Brain microvascular endothelial cell (primary cell): ENCODE results near the gene CLCN2.

Experiments
- DNase-seq: peaks from one replicate; pipeline ENCODE4 v3.0.0-alpha.2; 2020
- H3K27ac ChIP-seq: fragments of 250-450 bp; sonication (Bioruptor Pico); 2 replicates; pipeline ENCODE4 v1.5.1; 2020; ENCODE audit warnings: mild to moderate bottlenecking, moderate library complexity
- H3K27me3 ChIP-seq: fragments of 250-450 bp; sonication (Bioruptor Pico); replicated peaks from 2 replicates; pipeline ENCODE4 v1.5.1; 2020; ENCODE audit warnings: mild to moderate bottlenecking
- H3K36me3 ChIP-seq: fragments of 250-450 bp; sonication (Bioruptor Pico); replicated peaks from 2 replicates; pipeline ENCODE4 v1.5.1; 2020; ENCODE audit warnings: mild to moderate bottlenecking
- H3K4me3 ChIP-seq: 2 replicates; pipeline ENCODE4 v1.5.1; 2011; ENCODE audit warnings: low read depth, mild to moderate bottlenecking, control low read depth, low read length, moderate library complexity
- CTCF ChIP-seq: IDR thresholded peaks from 2 replicates; pipeline ENCODE4 v1.5.1; 2011; ENCODE audit warnings: low read depth, mild to moderate bottlenecking, moderate library complexity, low read length, control low read depth, inconsistent platforms; ENCODE audit errors: missing control alignments
- in situ Hi-C: cut with HindIII; loops from 2 replicates; pipeline ENCODE4 v1.10.0; 2017; ENCODE audit warnings: low sequenced_read_pairs, low pct_ligation_motif_present

The CLCN2 gene

DNA sequence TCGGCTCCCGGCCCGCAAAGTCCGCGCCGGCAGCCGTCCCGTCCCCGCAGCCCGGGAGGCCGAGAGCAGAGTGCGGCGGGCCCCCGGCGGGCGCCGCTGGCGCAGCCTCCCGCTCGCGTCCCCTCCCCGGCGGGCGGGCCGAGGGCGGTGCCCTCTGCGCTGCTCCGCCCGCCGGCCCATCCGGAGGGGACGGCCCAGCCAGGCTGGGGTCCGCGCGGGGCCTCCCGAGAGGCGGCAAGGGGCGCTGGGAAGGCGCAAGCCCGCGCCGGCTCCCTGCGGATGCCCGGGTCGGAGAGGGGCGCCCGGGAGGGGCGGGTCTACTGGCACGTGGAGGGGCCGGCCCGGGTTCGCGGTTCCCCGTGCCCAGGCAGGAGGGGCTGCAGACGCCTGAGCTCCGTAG is at the start of gene CLCN2, which contains the start of gene POLR2H:
Gene CLCN2 (minus strand): TSS at position 74 of the 400 bp plus-strand sequence. CDS start 126 bp downstream, outside the sequence.
Gene POLR2H (plus strand): TSS at position 179 of the 400 bp plus-strand sequence. CDS start 1,783 bp downstream, outside the sequence.
- DNase-seq, result no peak
- Histone ChIP-seq H3K4me3 (peak within 1 kb of the TSS; percentile 82), H3K27ac (peak within 1 kb of the TSS; percentile 98), H3K27me3 (no peaks in the 10 kb centered on the region), H3K36me3 (peaks cover 4% of the 10 kb centered on the region)
- no peak for TF ChIP-seq CTCF
- in situ Hi-C loops, result loop anchor here (25.0 kb wide), 1 partner anchor 176 kb away; no protein-coding TSS in a partner anchor

DNA sequence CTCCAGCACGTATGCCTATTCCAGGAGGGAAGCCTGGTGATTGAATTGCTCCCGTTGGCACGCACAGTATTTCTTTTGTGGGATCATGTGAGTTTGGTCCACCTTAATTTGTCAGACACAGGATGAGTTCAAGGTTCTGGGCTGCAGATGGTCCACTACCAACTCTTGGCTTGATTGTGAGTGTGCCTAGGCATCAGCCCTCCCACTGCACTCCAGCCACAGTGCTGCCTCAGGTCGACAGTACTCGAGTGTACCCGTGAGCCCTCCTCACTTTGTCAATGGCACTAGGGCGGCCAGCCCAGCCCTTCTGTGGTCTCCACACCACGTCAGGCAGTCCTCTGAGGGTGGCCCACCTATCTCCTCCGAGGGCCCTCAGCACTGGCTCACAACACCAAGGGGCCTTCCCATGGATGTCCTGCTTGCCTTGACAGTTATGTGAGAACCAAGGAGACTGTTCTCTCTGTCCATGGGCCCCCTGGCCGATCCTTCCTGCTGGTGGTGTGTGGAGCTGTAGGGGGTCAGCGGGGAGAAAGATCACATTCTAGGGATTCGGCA is 48.6 kb upstream of the CLCN2 start:
- in situ Hi-C loops, result no loop called here
- TF ChIP-seq CTCF, result no peak
- DNase-seq, result no peak

DNA sequence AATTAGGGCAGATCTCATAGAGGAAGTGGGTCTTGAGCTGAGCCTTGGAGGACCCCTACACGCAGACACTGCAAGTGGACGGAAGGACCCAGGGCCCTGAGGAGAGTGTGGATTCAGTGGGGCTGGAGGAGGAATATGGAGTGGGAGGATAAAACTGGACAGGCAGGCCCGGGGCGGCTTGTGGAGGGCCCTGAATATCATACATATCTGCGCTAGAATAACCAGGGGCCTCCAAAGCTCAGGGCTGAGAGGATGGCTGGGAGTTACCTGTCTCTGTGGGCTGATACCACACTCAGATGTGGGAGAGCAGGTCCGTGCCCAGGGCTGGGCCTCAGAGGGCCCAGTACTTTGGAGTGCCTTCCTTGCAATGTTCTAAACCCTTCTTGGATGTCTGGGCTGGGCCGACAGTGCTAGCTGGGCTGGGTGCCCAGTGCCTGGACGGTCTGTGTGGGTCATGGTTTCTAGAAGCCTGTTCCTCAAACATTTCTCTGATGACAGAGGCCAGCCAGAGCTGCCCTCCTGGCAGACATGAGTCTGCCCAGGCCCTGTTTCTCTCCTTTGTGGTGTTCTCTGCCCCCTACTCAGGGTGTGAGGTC is 48.0 kb upstream of the CLCN2 start:
- in situ Hi-C loops, result no loop called here
- no peak for DNase-seq
- TF ChIP-seq CTCF, result no peak

More for the DNA sequence above, 48.6 kb upstream of the CLCN2 start:
- H3K36me3 ChIP-seq, result no peaks in the 10 kb centered on the region
- no peak overlapping the region for H3K4me3 ChIP-seq
- no peaks in the 10 kb centered on the region for H3K27me3 ChIP-seq
- H3K27ac ChIP-seq, result no peak overlapping the region

DNA sequence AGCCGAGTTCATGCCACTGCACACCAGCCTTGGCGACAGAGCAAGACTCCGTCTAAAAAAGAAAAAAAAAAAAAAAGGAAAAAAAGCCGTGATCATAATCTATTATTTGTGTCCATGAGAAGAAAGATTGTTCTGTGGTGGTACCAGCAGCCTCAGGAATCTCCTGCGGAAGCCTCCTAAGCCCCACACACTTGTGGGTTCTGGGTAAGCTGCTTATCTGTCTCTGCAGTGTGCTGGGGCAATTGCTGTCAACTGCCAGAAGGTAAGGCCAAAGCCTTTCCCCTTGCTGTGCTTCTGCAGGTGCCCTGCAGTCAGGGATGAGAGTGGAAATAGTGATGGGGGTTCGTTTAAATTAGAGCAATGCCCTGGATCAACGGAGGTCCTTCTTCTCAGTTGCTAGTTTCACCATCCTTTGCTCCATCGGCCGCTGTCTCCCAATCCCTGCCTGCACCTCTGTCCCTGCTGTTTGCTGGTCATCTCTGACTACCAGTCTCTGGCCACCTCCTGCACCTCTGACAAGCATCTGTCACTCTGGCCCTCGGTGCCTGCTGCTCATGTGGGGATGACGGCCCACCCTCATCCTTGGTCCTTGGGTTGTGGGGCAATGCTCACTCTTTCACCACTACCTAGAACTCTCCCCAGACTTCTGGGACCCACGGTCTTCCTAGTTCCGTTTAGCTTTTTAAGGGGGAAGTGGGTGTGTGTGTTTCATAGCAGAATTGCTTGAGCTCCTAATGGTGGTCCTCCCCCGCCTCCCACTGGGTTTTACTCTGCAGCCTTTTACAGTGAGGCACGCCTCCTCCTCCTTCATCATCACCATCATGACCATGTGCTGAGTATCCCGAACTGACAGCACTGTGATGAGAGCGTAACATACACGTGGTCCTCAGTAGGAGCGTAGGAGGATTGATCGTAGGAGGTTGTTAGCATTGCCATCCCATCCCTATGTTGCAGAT is 43.9 kb upstream of the CLCN2 start:
- Histone ChIP-seq H3K27ac (no peak overlapping the region), H3K27me3 (no peaks in the 10 kb centered on the region), H3K36me3 (no peaks in the 10 kb centered on the region), H3K4me3 (no peak overlapping the region)
- no peak for TF ChIP-seq CTCF
- DNase-seq, result no peak
- in situ Hi-C loops, result no loop called here

More for the DNA sequence above, 48.0 kb upstream of the CLCN2 start:
- Histone ChIP-seq H3K4me3 (no peak overlapping the region), H3K27me3 (no peaks in the 10 kb centered on the region), H3K27ac (no peak overlapping the region), H3K36me3 (no peaks in the 10 kb centered on the region)

- Histone ChIP-seq H3K36me3 (no peaks in the 10 kb centered on the region), H3K4me3 (no peak overlapping the region), H3K27me3 (no peaks in the 10 kb centered on the region), H3K27ac (no peak overlapping the region)
- DNase-seq, result peak; percentile 90
- no peak for TF ChIP-seq CTCF
- in situ Hi-C loops, result no loop called here
These were observed 38.0 kb upstream of the CLCN2 start for GRCh38 chr3:184399410-184399809.
